Stimulated activated naive CD8-positive, alpha-beta T cell treated with anti-CD3 and anti-CD28 coated beads, Interleukin-15, amount 100 ng/mL, for 72 hours (primary cell): ENCODE data around the gene CFAP77.
A peak's percentile ranks its signal among the peaks of the same experiment; 100 is the strongest.

Experiments
- ATAC-seq: fragments of 150-1000 bp; cut with Tn5 transposase; 2 replicates; pipeline ENCODE4 v1.10.0; 2021; ENCODE audit warnings: mild to moderate bottlenecking, moderate library complexity
- DNase-seq, 2 donors: peaks; one replicate each; pipeline ENCODE4 v3.0.0; 2021 to 2022
- H3K27ac Mint-ChIP-seq, 2 donors: one replicate each; pipeline ENCODE4 v1.8.0; 2022; ENCODE audit warnings: mild to moderate bottlenecking in 2 of 2, mixed read lengths in 2 of 2, moderate library complexity in 2 of 2
- H3K27me3 Mint-ChIP-seq: one replicate; pipeline ENCODE4 v1.8.0; 2022; ENCODE audit warnings: mixed read lengths
- H3K4me1 Mint-ChIP-seq: one replicate; pipeline ENCODE4 v1.8.0; 2022; ENCODE audit warnings: mild to moderate bottlenecking, mixed read lengths
- H3K4me3 Mint-ChIP-seq, 2 donors: one replicate each; pipeline ENCODE4 v1.8.0; 2022; ENCODE audit warnings: mild to moderate bottlenecking in 2 of 2, mixed read lengths in 2 of 2, moderate library complexity in 1 of 2
- H3K9me3 Mint-ChIP-seq, 2 donors: one replicate each; pipeline ENCODE4 v1.8.0; 2022; ENCODE audit warnings: mixed read lengths in 2 of 2

The CFAP77 gene

GRCh38 chr9:132507670-132508469, 97.9 kb downstream of the CFAP77 start:
- DNase-seq, result peak; percentile 52 to 64
- ATAC-seq, result peak; percentile 79
- H3K27ac Mint-ChIP-seq, result no peak overlapping the region
- H3K9me3 Mint-ChIP-seq, result no peaks in the 10 kb centered on the region
- no peak overlapping the region for H3K4me3 Mint-ChIP-seq
- H3K4me1 Mint-ChIP-seq, result no peaks in the 10 kb centered on the region
- peaks cover 84% of the 10 kb centered on the region for H3K27me3 Mint-ChIP-seq

- Mint-ChIP-seq H3K27me3 (peaks cover 86% of the 10 kb centered on the region), H3K4me1 (no peaks in the 10 kb centered on the region), H3K27ac (peak overlapping the region in 1 of 2 donors; percentile 36), H3K9me3 (no peaks in the 10 kb centered on the region), H3K4me3 (no peak overlapping the region)
- no peak for DNase-seq
- no peak for ATAC-seq
These were observed 100.2 kb downstream of the CFAP77 start for GRCh38 chr9:132509928-132510874.

DNA sequence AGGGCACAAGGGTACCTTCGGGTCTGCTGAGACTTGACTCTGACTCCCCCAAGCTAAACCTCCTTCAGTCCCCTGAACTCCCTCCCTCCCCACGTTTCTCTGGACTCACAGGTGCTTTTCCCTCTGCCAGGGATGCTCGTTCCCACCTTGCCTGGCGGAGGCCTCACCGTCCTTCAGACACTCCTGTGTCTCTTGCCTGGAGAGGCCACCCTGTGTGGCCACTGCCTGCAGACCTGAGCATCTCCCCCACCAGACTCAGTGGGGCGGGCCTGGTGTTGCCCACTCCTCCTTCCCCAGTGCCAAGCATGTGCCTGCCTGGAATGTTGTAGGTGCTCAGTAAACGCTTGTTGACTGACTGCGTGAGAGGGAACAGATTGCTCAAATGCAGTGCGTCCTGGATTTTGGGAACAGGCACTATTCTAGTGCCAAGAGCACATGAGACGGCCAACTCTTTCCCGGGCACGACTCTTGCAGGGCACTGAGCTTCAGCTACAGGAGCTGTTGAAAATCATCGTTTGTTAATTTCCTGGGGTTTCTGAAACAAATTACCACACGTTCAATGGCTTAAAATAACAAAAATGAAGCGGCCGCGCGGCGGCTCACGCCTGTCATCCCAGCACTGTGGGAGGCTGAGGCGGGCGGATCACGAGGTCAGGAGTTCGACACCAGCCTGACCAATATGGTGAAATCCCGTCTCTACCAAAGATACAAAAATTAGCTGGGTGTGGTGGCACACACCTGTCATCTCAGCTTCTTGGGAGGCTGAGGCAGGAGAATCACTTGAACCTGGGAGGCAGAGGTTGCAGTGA, 101.4 kb downstream of the CFAP77 start:
- no peak for DNase-seq
- H3K4me1 Mint-ChIP-seq, result no peaks in the 10 kb centered on the region
- H3K27ac Mint-ChIP-seq, result no peak overlapping the region
- no peak overlapping the region for H3K4me3 Mint-ChIP-seq
- no peak for ATAC-seq
- no peaks in the 10 kb centered on the region for H3K9me3 Mint-ChIP-seq
- peaks cover 83% of the 10 kb centered on the region for H3K27me3 Mint-ChIP-seq

DNA sequence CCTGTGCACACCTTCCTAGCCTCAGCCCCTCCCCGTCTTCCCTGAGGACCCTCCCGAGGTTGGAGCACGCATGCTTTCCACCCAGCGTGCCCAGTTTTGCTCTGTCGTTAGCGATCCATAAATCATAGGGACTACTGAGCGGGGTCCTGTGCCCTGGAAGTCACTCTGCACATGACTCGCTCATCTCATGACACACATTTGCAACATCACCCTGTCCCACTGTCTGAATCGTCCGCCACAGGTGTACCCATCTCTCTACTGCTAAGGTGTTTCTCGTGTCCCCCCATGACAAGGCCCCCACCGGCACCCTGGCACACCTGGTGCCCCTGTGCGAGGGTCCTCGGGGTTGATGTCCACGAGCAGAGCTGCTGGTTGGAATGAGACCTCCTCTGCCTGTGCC, 103.4 kb downstream of the CFAP77 start:
- DNase-seq (no peak), ATAC-seq (no peak)
- Mint-ChIP-seq H3K27me3 (peaks cover 74% of the 10 kb centered on the region), H3K4me3 (no peak overlapping the region), H3K4me1 (no peaks in the 10 kb centered on the region), H3K27ac (no peak overlapping the region), H3K9me3 (no peaks in the 10 kb centered on the region)

- Mint-ChIP-seq H3K9me3 (no peaks in the 10 kb centered on the region), H3K27me3 (peaks cover 73% of the 10 kb centered on the region), H3K4me3 (no peak overlapping the region), H3K27ac (no peak overlapping the region), H3K4me1 (no peaks in the 10 kb centered on the region)
- no peak for ATAC-seq
- no peak for DNase-seq
These were observed 104.2 kb downstream of the CFAP77 start for GRCh38 chr9:132514011-132514744.

GRCh38 chr9:132514821-132515220, 104.8 kb downstream of the CFAP77 start:
- H3K4me3 Mint-ChIP-seq, result no peak overlapping the region
- peaks cover 71% of the 10 kb centered on the region for H3K27me3 Mint-ChIP-seq
- H3K27ac Mint-ChIP-seq, result no peak overlapping the region
- no peak for ATAC-seq
- no peak for DNase-seq
- no peaks in the 10 kb centered on the region for H3K4me1 Mint-ChIP-seq
- no peaks in the 10 kb centered on the region for H3K9me3 Mint-ChIP-seq

GRCh38 chr9:132516301-132516700, 106.3 kb downstream of the CFAP77 start:
- Mint-ChIP-seq H3K9me3 (no peaks in the 10 kb centered on the region), H3K4me3 (no peak overlapping the region), H3K27ac (no peak overlapping the region), H3K27me3 (peaks cover 72% of the 10 kb centered on the region), H3K4me1 (no peaks in the 10 kb centered on the region)
- ATAC-seq, result no peak
- no peak for DNase-seq

- Mint-ChIP-seq H3K27me3 (peaks cover 69% of the 10 kb centered on the region), H3K9me3 (no peaks in the 10 kb centered on the region), H3K4me3 (no peak overlapping the region), H3K4me1 (no peaks in the 10 kb centered on the region), H3K27ac (peak overlapping the region in 1 of 2 donors; percentile 19)
- DNase-seq (no peak), ATAC-seq (no peak)
These were observed 106.9 kb downstream of the CFAP77 start for GRCh38 chr9:132516911-132517310.

GRCh38 chr9:132517815-132518550, 108.0 kb downstream of the CFAP77 start:
- ATAC-seq (no peak), DNase-seq (no peak)
- Mint-ChIP-seq H3K4me1 (no peaks in the 10 kb centered on the region), H3K9me3 (no peaks in the 10 kb centered on the region), H3K27me3 (peaks cover 64% of the 10 kb centered on the region), H3K27ac (no peak overlapping the region), H3K4me3 (no peak overlapping the region)

GRCh38 chr9:132518626-132519025, 108.6 kb downstream of the CFAP77 start:
- H3K27me3 Mint-ChIP-seq, result peaks cover 58% of the 10 kb centered on the region
- H3K27ac Mint-ChIP-seq, result no peak overlapping the region
- ATAC-seq (no peak), DNase-seq (no peak)
- no peak overlapping the region for H3K4me3 Mint-ChIP-seq
- H3K9me3 Mint-ChIP-seq, result no peaks in the 10 kb centered on the region
- H3K4me1 Mint-ChIP-seq, result no peaks in the 10 kb centered on the region

- DNase-seq (no peak), ATAC-seq (no peak)
- Mint-ChIP-seq H3K9me3 (no peaks in the 10 kb centered on the region), H3K27ac (no peak overlapping the region), H3K4me3 (no peak overlapping the region), H3K27me3 (peaks cover 54% of the 10 kb centered on the region), H3K4me1 (no peaks in the 10 kb centered on the region)
These were observed 109.0 kb downstream of the CFAP77 start for GRCh38 chr9:132519033-132519432.

DNA sequence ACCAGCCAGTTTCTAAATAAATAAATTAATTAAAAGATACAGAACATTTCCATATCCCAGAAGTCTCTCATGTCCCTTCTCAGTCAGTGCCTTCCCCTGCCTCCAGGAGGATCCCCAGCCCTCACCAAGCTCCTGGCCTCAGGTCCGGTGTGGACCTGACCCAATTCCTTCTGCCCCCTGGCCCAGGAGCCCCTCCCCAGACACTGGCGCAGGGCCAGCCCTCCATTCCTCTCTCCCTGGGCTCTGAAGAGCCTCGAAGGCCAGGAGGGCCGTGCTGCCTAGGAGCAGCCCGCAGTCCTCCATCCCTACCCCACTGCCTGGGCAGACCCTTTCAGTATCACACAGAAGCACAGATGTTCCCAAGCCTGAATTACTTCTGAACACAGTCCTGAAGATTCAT, 110.6 kb downstream of the CFAP77 start:
- H3K4me1 Mint-ChIP-seq, result no peaks in the 10 kb centered on the region
- H3K27me3 Mint-ChIP-seq, result peaks cover 40% of the 10 kb centered on the region
- H3K4me3 Mint-ChIP-seq, result no peak overlapping the region
- no peaks in the 10 kb centered on the region for H3K9me3 Mint-ChIP-seq
- no peak for DNase-seq
- peak overlapping the region in 1 of 2 donors; percentile 12 for H3K27ac Mint-ChIP-seq
- ATAC-seq, result no peak

- H3K27ac Mint-ChIP-seq, result no peak overlapping the region
- H3K4me1 Mint-ChIP-seq, result no peaks in the 10 kb centered on the region
- peaks cover 14% of the 10 kb centered on the region for H3K27me3 Mint-ChIP-seq
- H3K9me3 Mint-ChIP-seq, result no peaks in the 10 kb centered on the region
- DNase-seq (no peak), ATAC-seq (no peak)
- no peak overlapping the region for H3K4me3 Mint-ChIP-seq
These were observed 115.5 kb downstream of the CFAP77 start for GRCh38 chr9:132525308-132526023.

GRCh38 chr9:132531195-132531594, 121.2 kb downstream of the CFAP77 start:
- DNase-seq (no peak), ATAC-seq (no peak)
- no peak overlapping the region for H3K4me3 Mint-ChIP-seq
- peaks cover 0 to 7% of the 10 kb centered on the region in 2 donors for H3K9me3 Mint-ChIP-seq
- H3K27me3 Mint-ChIP-seq, result peaks cover 28% of the 10 kb centered on the region
- H3K4me1 Mint-ChIP-seq, result no peaks in the 10 kb centered on the region
- no peak overlapping the region for H3K27ac Mint-ChIP-seq
